ENCODE measurements around the gene COL4A3. TPM values are rescaled to one million over a fixed set of nuclear protein-coding genes. Genes with fewer than 3 reads are reported as not detected.
A peak's percentile ranks its signal among the peaks of the same experiment; 100 is the strongest.

Gene COL4A3
- total RNA-seq, 2 donors from 2014 or later: 2.7 to 8.0 TPM

DNA sequence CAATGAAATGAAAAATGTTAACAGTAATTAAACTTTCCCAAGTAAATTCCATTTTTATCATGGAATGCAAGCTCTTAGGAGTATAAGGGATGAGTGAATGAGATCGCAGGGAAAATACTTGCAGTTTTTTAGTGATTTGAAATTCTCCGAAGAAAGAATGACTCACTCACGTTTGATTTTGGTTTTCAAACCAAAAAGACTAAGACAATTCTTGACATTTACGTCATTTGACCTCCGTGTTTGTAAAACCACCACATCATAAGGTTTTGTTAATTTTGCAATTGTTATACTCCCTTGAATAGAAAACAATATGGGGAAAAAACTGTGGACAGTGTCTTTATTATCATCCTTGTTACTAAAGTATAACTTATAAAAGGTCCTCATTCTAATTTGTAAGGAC is 29.8 kb upstream of the COL4A3 start:
- Histone ChIP-seq H3K9me3 (no peaks in the 10 kb centered on the region), H3K4me1 (no peaks in the 10 kb centered on the region), H3K27me3 (no peaks in the 10 kb centered on the region), H3K4me3 (no peak overlapping the region), H3K27ac (no peak overlapping the region), H3K36me3 (no peaks in the 10 kb centered on the region)
- TF ChIP-seq, protein P1, sequence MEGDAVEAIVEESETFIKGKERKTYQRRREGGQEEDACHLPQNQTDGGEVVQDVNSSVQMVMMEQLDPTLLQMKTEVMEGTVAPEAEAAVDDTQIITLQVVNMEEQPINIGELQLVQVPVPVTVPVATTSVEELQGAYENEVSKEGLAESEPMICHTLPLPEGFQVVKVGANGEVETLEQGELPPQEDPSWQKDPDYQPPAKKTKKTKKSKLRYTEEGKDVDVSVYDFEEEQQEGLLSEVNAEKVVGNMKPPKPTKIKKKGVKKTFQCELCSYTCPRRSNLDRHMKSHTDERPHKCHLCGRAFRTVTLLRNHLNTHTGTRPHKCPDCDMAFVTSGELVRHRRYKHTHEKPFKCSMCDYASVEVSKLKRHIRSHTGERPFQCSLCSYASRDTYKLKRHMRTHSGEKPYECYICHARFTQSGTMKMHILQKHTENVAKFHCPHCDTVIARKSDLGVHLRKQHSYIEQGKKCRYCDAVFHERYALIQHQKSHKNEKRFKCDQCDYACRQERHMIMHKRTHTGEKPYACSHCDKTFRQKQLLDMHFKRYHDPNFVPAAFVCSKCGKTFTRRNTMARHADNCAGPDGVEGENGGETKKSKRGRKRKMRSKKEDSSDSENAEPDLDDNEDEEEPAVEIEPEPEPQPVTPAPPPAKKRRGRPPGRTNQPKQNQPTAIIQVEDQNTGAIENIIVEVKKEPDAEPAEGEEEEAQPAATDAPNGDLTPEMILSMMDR (IDR thresholded peaks at IDR 0.05): no peak
- no peak for DNase-seq (ENCODE audit: low spot score)

GRCh38 chr2:227141301-227141700 is 23.1 kb upstream of the COL4A3 start:
- Histone ChIP-seq H3K4me1 (no peaks in the 10 kb centered on the region), H3K4me3 (no peak overlapping the region), H3K27me3 (no peaks in the 10 kb centered on the region), H3K27ac (no peak overlapping the region), H3K9me3 (no peaks in the 10 kb centered on the region), H3K36me3 (no peaks in the 10 kb centered on the region)
- no peak for DNase-seq (ENCODE audit: low spot score)
- TF ChIP-seq, protein P1 (IDR thresholded peaks at IDR 0.05): no peak

GRCh38 chr2:227143895-227144294 is 20.5 kb upstream of the COL4A3 start:
- H3K9me3 ChIP-seq: peaks cover 0 to 5% of the 10 kb centered on the region in 2 donors
- H3K27me3 ChIP-seq: no peaks in the 10 kb centered on the region
- no peaks in the 10 kb centered on the region for H3K36me3 ChIP-seq
- TF ChIP-seq, protein P1 (IDR thresholded peaks at IDR 0.05): no peak
- H3K4me3 ChIP-seq: no peak overlapping the region
- no peaks in the 10 kb centered on the region for H3K4me1 ChIP-seq
- no peak for DNase-seq (ENCODE audit: low spot score)
- no peak overlapping the region for H3K27ac ChIP-seq

GRCh38 chr2:227146456-227146855 is 18.0 kb upstream of the COL4A3 start:
- peaks cover 0 to 5% of the 10 kb centered on the region in 2 donors for H3K9me3 ChIP-seq
- TF ChIP-seq, protein P1 (IDR thresholded peaks at IDR 0.05): no peak
- H3K4me1 ChIP-seq: no peaks in the 10 kb centered on the region
- H3K4me3 ChIP-seq: no peak overlapping the region
- no peaks in the 10 kb centered on the region for H3K27me3 ChIP-seq
- peak overlapping the region in 1 of 2 donors; percentile 23 for H3K27ac ChIP-seq
- no peak for DNase-seq (ENCODE audit: low spot score)
- H3K36me3 ChIP-seq: no peaks in the 10 kb centered on the region

DNA sequence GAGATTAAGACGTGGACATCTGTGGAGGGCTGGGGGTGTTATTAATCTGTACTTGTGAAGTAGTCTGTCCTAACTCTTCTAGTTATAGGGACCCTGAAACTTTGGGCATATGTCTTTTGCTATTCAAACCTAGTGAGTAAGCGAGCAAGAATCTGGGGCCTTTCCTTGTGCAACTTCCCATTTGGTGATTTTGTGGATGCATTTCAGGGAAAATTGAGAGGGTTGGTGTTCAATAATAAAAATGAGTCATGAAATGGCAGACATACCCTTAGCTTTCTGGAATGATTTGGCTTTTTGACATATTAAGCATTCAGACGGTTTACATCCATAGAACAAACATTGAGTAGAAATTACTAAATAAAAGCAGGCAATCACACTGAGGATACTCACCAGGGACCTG is 17.4 kb upstream of the COL4A3 start:
- Histone ChIP-seq H3K36me3 (no peaks in the 10 kb centered on the region), H3K27ac (peak overlapping the region in 1 of 2 donors; percentile 23)
- TF ChIP-seq, protein P1 (IDR thresholded peaks at IDR 0.05): no peak

DNA sequence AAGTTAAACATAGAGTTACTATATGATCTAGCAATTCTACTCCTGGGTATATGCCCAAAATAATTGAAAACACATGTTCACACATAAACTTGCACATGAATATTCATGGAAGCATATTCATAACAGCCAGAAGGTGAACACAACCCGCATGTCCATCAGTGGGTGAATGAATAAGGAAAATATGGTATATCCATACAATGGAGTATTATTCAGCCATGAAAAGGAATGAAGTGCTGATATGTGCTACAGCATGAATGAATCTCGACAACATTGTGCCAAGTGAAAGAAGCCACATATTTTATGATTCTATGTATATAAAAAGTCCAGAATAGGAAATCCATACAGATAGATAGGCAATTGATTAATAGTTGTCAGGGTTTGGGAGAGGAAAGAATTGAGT is 16.3 kb upstream of the COL4A3 start:
- no peak overlapping the region for H3K4me3 ChIP-seq
- H3K4me1 ChIP-seq: peaks cover 0 to 9% of the 10 kb centered on the region in 2 donors
- DNase-seq (ENCODE audit: low spot score): no peak
- H3K9me3 ChIP-seq: peaks cover 0 to 5% of the 10 kb centered on the region in 2 donors
- TF ChIP-seq, protein P1 (IDR thresholded peaks at IDR 0.05): no peak
- no peak overlapping the region for H3K27ac ChIP-seq
- no peaks in the 10 kb centered on the region for H3K27me3 ChIP-seq
- no peaks in the 10 kb centered on the region for H3K36me3 ChIP-seq

More for the DNA sequence above, 17.4 kb upstream of the COL4A3 start:
- Histone ChIP-seq H3K9me3 (peaks cover 0 to 5% of the 10 kb centered on the region in 2 donors), H3K4me1 (no peaks in the 10 kb centered on the region), H3K4me3 (no peak overlapping the region), H3K27me3 (no peaks in the 10 kb centered on the region)
- no peak for DNase-seq (ENCODE audit: low spot score)
